ENCODE data around the gene RND2. TPM values are rescaled to one million over a fixed set of nuclear protein-coding genes. Genes with fewer than 3 reads are reported as not detected.

RND2 gene
- total and polyA plus RNA-seq, 2 of the 13 experiments (the other 11 are each of a cell fraction or from before 2014, with no cell fraction given), result 0.05 to 0.11 TPM

GRCh38 chr17:43020030-43020621 is 4.9 kb upstream of the RND2 start (continued):
- TF ChIP-seq PATZ1 (CRISPR knock-in tag; IDR thresholded peaks at IDR 0.05), result peak; percentile 76; the same call in 1 of the 2 replicates
- TF ChIP-seq, protein P1, sequence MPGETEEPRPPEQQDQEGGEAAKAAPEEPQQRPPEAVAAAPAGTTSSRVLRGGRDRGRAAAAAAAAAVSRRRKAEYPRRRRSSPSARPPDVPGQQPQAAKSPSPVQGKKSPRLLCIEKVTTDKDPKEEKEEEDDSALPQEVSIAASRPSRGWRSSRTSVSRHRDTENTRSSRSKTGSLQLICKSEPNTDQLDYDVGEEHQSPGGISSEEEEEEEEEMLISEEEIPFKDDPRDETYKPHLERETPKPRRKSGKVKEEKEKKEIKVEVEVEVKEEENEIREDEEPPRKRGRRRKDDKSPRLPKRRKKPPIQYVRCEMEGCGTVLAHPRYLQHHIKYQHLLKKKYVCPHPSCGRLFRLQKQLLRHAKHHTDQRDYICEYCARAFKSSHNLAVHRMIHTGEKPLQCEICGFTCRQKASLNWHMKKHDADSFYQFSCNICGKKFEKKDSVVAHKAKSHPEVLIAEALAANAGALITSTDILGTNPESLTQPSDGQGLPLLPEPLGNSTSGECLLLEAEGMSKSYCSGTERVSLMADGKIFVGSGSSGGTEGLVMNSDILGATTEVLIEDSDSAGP (CRISPR knock-in tag; IDR thresholded peaks at IDR 0.05; ENCODE audit: borderline replicate concordance), result 0 out of 2 replicates have a peak, but pooled peaks have one; percentile 28
- no peak for TF ChIP-seq GABPA (IDR thresholded peaks at IDR 0.05; ENCODE audit: low read depth, low read length)
- peak; percentile 59; the same call in 1 of the 2 replicates for TF ChIP-seq GABPA (CRISPR knock-in tag; IDR thresholded peaks at IDR 0.05; ENCODE audit: low read depth)
- TF ChIP-seq MED1 (CRISPR knock-in tag; IDR thresholded peaks at IDR 0.05), result peak; percentile 27; the same call in 1 of the 2 replicates
- no peak for TF ChIP-seq ZNF354B (CRISPR knock-in tag; IDR thresholded peaks at IDR 0.05)
- TF ChIP-seq THYN1 (CRISPR knock-in tag; IDR thresholded peaks at IDR 0.05; ENCODE audit: borderline replicate concordance, low read depth), result 0 out of 2 replicates have a peak, but pooled peaks have one; percentile 8
- TF ChIP-seq ZBTB38 (CRISPR knock-in tag; IDR thresholded peaks at IDR 0.05), result 0 out of 2 replicates have a peak, but pooled peaks have one; percentile 21
- no peak for TF ChIP-seq IKZF1 (IDR thresholded peaks at IDR 0.05)

All from HepG2 (cell line).